ENCODE results near the gene CDYL2. TPM values are rescaled to one million over a fixed set of nuclear protein-coding genes. Genes with fewer than 3 reads are reported as not detected.

CDYL2 gene
- polyA plus RNA-seq, 1 donor from 2014 or later: 2.6 TPM

- TF ChIP-seq EZH2 (IDR thresholded peaks at IDR 0.05; ENCODE audit: borderline replicate concordance, insufficient read depth, low read length, poor library complexity, severe bottlenecking) (no peak), EP300 (conservative IDR thresholded peaks at IDR 0.05; ENCODE audit: poor library complexity, severe bottlenecking) (no peak), RAD21 (conservative IDR thresholded peaks at IDR 0.05) (no peak), TAF1 (IDR thresholded peaks at IDR 0.05; ENCODE audit: low read depth) (no peak), REST (IDR thresholded peaks at IDR 0.05; ENCODE audit: borderline replicate concordance) (no peak), SMC3 (conservative IDR thresholded peaks at IDR 0.05; ENCODE audit: poor library complexity) (no peak), MXI1 (conservative IDR thresholded peaks at IDR 0.05; ENCODE audit: poor library complexity, severe bottlenecking) (no peak), POLR2AphosphoS5 (IDR thresholded peaks at IDR 0.05) (no peak)
- TF ChIP-seq, protein P1, sequence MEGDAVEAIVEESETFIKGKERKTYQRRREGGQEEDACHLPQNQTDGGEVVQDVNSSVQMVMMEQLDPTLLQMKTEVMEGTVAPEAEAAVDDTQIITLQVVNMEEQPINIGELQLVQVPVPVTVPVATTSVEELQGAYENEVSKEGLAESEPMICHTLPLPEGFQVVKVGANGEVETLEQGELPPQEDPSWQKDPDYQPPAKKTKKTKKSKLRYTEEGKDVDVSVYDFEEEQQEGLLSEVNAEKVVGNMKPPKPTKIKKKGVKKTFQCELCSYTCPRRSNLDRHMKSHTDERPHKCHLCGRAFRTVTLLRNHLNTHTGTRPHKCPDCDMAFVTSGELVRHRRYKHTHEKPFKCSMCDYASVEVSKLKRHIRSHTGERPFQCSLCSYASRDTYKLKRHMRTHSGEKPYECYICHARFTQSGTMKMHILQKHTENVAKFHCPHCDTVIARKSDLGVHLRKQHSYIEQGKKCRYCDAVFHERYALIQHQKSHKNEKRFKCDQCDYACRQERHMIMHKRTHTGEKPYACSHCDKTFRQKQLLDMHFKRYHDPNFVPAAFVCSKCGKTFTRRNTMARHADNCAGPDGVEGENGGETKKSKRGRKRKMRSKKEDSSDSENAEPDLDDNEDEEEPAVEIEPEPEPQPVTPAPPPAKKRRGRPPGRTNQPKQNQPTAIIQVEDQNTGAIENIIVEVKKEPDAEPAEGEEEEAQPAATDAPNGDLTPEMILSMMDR (IDR thresholded peaks at IDR 0.05; ENCODE audit: poor library complexity, severe bottlenecking): no peak
- no peaks in the 10 kb centered on the region for H4K20me1 ChIP-seq (ENCODE audit: insufficient read depth)
- H3K9me3 ChIP-seq (ENCODE audit: low read length): no peaks in the 10 kb centered on the region
- H3K27me3 ChIP-seq (ENCODE audit: insufficient read depth, low read depth, low read length): no peaks in the 10 kb centered on the region
- H3K4me2 ChIP-seq (ENCODE audit: low read length): no peak overlapping the region
- H3K9me2 ChIP-seq (ENCODE audit: insufficient read depth, low read length): no peaks in the 10 kb centered on the region
- H2AFZ ChIP-seq (ENCODE audit: low read depth, low read length): no peak overlapping the region
- H3K4me3 ChIP-seq (ENCODE audit: low read length): no peak overlapping the region
- no peaks in the 10 kb centered on the region for H3K79me2 ChIP-seq (replicated peaks; ENCODE audit: insufficient read depth, low read length)
- H3K27ac ChIP-seq (ENCODE audit: low read length): no peak overlapping the region
- H3F3A ChIP-seq (ENCODE audit: insufficient read depth, low read length, poor library complexity, severe bottlenecking): no peaks in the 10 kb centered on the region
- no peak overlapping the region for H3K9ac ChIP-seq (ENCODE audit: low read length)
- H3K36me3 ChIP-seq (ENCODE audit: insufficient read depth, low read length): no peaks in the 10 kb centered on the region
Measured at GRCh38 chr16:80851831-80852230, 47.4 kb upstream of the CDYL2 start.

DNA sequence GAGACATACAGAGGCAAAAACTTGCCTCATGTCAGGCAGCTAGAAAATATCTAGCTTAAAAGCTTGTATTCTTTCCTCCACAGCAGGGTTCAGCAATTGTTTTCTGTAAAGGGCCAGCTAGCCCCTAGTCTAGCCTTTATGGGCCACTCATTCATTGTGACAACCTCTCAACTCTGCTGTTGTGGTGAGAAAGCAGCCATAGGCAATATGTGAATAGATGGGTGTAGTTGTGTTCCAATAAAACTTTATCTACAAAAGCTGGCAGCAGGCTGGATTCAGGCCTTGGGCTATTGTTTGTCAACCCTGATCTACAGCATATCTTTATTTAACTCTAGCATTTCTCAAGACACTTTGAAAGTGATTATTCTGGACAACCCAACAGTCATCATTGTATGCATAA is 46.4 kb upstream of the CDYL2 start:
- TF ChIP-seq REST (IDR thresholded peaks at IDR 0.05; ENCODE audit: borderline replicate concordance) (no peak), SMC3 (conservative IDR thresholded peaks at IDR 0.05; ENCODE audit: poor library complexity) (no peak), EP300 (conservative IDR thresholded peaks at IDR 0.05; ENCODE audit: poor library complexity, severe bottlenecking) (no peak), RAD21 (conservative IDR thresholded peaks at IDR 0.05) (no peak), EZH2 (IDR thresholded peaks at IDR 0.05; ENCODE audit: borderline replicate concordance, insufficient read depth, low read length, poor library complexity, severe bottlenecking) (no peak), TAF1 (IDR thresholded peaks at IDR 0.05; ENCODE audit: low read depth) (no peak), MXI1 (conservative IDR thresholded peaks at IDR 0.05; ENCODE audit: poor library complexity, severe bottlenecking) (no peak), POLR2AphosphoS5 (IDR thresholded peaks at IDR 0.05) (no peak)
- TF ChIP-seq, protein P1 (IDR thresholded peaks at IDR 0.05; ENCODE audit: poor library complexity, severe bottlenecking): no peak
- H3K9me3 ChIP-seq (ENCODE audit: low read length): no peaks in the 10 kb centered on the region
- no peaks in the 10 kb centered on the region for H4K20me1 ChIP-seq (ENCODE audit: insufficient read depth)
- H3K9ac ChIP-seq (ENCODE audit: low read length): no peak overlapping the region
- H3K4me3 ChIP-seq (ENCODE audit: low read length): no peak overlapping the region
- H3K4me2 ChIP-seq (ENCODE audit: low read length): no peak overlapping the region
- H3K27me3 ChIP-seq (ENCODE audit: insufficient read depth, low read depth, low read length): no peaks in the 10 kb centered on the region
- no peak overlapping the region for H2AFZ ChIP-seq (ENCODE audit: low read depth, low read length)
- no peaks in the 10 kb centered on the region for H3K79me2 ChIP-seq (replicated peaks; ENCODE audit: insufficient read depth, low read length)
- no peaks in the 10 kb centered on the region for H3K36me3 ChIP-seq (ENCODE audit: insufficient read depth, low read length)
- no peaks in the 10 kb centered on the region for H3F3A ChIP-seq (ENCODE audit: insufficient read depth, low read length, poor library complexity, severe bottlenecking)
- no peak overlapping the region for H3K27ac ChIP-seq (ENCODE audit: low read length)
- H3K9me2 ChIP-seq (ENCODE audit: insufficient read depth, low read length): no peaks in the 10 kb centered on the region
